ENCODE data around the gene CREB3L2. TPM values are rescaled to one million over a fixed set of nuclear protein-coding genes. Genes with fewer than 3 reads are reported as not detected.

Gene CREB3L2
- total RNA-seq, 1 experiment from 2014 or later, result 60.6 TPM

DNA sequence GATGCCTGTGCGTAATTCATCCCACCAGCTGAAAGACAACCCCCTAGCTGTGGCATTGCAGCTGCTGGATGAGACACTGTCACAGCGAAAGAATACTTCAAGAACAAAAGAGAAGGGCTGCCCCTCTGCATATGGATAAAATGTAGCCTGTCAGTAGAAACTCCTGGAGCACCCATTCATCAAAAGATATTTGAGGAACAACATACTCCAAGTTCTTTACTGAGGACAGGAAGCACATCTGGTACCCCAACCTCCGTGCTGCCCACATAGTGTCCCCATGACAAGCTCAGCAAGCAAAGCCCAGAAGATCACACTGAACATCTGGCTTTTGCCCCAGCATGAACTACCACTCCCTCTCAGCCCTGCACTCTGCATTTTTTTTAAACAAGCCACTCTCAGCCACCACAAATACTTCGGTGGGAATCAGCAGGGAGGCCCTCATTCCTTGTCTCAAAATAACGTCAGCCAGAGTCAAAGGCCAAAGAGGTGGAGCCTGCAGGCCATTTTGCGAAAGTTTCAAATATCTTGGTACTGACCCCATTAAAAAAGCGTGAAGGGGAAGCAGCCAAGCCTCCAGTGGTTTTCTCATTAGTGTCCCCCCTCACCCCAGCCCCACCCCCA is 1.7 kb downstream of the CREB3L2 start (continued):
- TF ChIP-seq, protein P1, sequence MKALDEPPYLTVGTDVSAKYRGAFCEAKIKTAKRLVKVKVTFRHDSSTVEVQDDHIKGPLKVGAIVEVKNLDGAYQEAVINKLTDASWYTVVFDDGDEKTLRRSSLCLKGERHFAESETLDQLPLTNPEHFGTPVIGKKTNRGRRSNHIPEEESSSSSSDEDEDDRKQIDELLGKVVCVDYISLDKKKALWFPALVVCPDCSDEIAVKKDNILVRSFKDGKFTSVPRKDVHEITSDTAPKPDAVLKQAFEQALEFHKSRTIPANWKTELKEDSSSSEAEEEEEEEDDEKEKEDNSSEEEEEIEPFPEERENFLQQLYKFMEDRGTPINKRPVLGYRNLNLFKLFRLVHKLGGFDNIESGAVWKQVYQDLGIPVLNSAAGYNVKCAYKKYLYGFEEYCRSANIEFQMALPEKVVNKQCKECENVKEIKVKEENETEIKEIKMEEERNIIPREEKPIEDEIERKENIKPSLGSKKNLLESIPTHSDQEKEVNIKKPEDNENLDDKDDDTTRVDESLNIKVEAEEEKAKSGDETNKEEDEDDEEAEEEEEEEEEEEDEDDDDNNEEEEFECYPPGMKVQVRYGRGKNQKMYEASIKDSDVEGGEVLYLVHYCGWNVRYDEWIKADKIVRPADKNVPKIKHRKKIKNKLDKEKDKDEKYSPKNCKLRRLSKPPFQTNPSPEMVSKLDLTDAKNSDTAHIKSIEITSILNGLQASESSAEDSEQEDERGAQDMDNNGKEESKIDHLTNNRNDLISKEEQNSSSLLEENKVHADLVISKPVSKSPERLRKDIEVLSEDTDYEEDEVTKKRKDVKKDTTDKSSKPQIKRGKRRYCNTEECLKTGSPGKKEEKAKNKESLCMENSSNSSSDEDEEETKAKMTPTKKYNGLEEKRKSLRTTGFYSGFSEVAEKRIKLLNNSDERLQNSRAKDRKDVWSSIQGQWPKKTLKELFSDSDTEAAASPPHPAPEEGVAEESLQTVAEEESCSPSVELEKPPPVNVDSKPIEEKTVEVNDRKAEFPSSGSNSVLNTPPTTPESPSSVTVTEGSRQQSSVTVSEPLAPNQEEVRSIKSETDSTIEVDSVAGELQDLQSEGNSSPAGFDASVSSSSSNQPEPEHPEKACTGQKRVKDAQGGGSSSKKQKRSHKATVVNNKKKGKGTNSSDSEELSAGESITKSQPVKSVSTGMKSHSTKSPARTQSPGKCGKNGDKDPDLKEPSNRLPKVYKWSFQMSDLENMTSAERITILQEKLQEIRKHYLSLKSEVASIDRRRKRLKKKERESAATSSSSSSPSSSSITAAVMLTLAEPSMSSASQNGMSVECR (CRISPR knock-in tag; IDR thresholded peaks at IDR 0.05; ENCODE audit: borderline replicate concordance), result no peak
- TF ChIP-seq MXD4 (CRISPR knock-in tag; IDR thresholded peaks at IDR 0.05; ENCODE audit: borderline replicate concordance), result no peak
- 0 out of 2 replicates have a peak, but pooled peaks have one; percentile 50 for TF ChIP-seq NFE2L1 (CRISPR knock-in tag; IDR thresholded peaks at IDR 0.05)
- TF ChIP-seq, protein P2, sequence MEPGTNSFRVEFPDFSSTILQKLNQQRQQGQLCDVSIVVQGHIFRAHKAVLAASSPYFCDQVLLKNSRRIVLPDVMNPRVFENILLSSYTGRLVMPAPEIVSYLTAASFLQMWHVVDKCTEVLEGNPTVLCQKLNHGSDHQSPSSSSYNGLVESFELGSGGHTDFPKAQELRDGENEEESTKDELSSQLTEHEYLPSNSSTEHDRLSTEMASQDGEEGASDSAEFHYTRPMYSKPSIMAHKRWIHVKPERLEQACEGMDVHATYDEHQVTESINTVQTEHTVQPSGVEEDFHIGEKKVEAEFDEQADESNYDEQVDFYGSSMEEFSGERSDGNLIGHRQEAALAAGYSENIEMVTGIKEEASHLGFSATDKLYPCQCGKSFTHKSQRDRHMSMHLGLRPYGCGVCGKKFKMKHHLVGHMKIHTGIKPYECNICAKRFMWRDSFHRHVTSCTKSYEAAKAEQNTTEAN (CRISPR knock-in tag; IDR thresholded peaks at IDR 0.05), result 0 out of 2 replicates have a peak, but pooled peaks have one; percentile 43

DNA sequence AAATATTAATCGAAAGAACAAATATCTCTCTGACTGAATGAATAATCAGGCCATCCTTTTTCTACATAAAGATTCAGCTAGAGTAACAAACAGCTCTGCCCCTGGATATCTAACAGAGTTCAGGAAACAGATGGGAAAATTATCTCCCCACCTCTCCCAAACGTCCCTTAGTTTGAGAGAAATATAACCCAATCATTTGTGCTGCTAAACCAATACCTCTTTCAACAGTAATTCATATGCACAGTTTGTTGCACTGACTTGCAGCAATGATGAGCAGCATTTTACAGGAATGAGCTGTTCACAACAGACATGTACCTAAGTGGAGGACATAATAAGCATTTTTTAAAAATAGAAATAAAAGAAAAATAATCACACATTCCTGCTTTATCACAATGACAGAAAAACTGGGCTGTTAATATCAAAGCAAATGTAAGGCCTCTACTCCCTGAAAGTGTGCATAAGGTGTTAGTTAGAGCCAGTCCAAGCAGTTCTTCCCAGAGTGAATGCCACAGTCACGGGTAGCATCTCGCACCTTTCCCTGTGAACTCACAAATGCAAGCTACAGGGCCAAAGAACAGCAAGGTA is 2.3 kb downstream of the CREB3L2 start:
- CTCF ChIA-PET, result interaction anchor here (0.9 to 2.0 kb wide), 5 partner anchors 9 to 739 kb away, joined by 4 to 11 read pairs (median 7); no protein-coding TSS in a partner anchor

DNA sequence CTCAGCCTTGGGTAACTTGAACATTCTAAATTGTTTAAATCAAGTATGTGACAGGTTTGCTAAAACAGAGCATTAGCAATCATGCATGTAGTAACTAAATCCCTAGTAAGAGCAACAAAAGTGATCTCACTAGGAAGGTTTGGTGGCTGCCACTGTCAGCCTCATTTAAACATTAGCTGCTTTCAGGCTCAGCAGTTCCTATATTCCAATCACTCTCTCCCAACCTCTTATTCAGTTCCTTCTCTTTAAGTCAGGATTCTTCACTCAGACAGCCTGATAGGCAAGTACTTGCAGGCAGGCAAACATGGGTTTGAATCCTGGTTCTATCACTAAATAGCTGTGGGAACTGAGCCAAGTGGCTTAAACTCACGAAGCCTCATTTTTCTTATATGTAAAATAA is 3.6 kb downstream of the CREB3L2 start:
- no peak for TF ChIP-seq CREM (CRISPR knock-in tag; IDR thresholded peaks at IDR 0.05)
- TF ChIP-seq, protein P3, sequence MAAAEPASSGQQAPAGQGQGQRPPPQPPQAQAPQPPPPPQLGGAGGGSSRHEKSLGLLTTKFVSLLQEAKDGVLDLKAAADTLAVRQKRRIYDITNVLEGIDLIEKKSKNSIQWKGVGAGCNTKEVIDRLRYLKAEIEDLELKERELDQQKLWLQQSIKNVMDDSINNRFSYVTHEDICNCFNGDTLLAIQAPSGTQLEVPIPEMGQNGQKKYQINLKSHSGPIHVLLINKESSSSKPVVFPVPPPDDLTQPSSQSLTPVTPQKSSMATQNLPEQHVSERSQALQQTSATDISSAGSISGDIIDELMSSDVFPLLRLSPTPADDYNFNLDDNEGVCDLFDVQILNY (CRISPR knock-in tag; IDR thresholded peaks at IDR 0.05), result no peak
- TF ChIP-seq, protein P4, sequence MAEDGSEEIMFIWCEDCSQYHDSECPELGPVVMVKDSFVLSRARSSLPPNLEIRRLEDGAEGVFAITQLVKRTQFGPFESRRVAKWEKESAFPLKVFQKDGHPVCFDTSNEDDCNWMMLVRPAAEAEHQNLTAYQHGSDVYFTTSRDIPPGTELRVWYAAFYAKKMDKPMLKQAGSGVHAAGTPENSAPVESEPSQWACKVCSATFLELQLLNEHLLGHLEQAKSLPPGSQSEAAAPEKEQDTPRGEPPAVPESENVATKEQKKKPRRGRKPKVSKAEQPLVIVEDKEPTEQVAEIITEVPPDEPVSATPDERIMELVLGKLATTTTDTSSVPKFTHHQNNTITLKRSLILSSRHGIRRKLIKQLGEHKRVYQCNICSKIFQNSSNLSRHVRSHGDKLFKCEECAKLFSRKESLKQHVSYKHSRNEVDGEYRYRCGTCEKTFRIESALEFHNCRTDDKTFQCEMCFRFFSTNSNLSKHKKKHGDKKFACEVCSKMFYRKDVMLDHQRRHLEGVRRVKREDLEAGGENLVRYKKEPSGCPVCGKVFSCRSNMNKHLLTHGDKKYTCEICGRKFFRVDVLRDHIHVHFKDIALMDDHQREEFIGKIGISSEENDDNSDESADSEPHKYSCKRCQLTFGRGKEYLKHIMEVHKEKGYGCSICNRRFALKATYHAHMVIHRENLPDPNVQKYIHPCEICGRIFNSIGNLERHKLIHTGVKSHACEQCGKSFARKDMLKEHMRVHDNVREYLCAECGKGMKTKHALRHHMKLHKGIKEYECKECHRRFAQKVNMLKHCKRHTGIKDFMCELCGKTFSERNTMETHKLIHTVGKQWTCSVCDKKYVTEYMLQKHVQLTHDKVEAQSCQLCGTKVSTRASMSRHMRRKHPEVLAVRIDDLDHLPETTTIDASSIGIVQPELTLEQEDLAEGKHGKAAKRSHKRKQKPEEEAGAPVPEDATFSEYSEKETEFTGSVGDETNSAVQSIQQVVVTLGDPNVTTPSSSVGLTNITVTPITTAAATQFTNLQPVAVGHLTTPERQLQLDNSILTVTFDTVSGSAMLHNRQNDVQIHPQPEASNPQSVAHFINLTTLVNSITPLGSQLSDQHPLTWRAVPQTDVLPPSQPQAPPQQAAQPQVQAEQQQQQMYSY (CRISPR knock-in tag; IDR thresholded peaks at IDR 0.05), result no peak
- TF ChIP-seq CREB1 (CRISPR knock-in tag; IDR thresholded peaks at IDR 0.05), result no peak
- no peak for TF ChIP-seq PRRX2 (CRISPR knock-in tag; IDR thresholded peaks at IDR 0.05)
- TF ChIP-seq, protein P5, sequence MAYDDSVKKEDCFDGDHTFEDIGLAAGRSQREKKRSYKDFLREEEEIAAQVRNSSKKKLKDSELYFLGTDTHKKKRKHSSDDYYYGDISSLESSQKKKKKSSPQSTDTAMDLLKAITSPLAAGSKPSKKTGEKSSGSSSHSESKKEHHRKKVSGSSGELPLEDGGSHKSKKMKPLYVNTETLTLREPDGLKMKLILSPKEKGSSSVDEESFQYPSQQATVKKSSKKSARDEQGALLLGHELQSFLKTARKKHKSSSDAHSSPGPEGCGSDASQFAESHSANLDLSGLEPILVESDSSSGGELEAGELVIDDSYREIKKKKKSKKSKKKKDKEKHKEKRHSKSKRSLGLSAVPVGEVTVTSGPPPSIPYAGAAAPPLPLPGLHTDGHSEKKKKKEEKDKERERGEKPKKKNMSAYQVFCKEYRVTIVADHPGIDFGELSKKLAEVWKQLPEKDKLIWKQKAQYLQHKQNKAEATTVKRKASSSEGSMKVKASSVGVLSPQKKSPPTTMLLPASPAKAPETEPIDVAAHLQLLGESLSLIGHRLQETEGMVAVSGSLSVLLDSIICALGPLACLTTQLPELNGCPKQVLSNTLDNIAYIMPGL (CRISPR knock-in tag; IDR thresholded peaks at IDR 0.05), result no peak
- ChIA-PET CTCF (interaction anchor here (1.5 kb wide), 1 partner anchor 11 kb away, joined by 6 read pairs; no protein-coding TSS in a partner anchor), POLR2A (no interaction called here)
- Mint-ChIP-seq H3K27me3 (ENCODE audit: low read depth) (no peaks in the 10 kb centered on the region), H3K4me3 (no peak overlapping the region), H3K27ac (no peak overlapping the region), H3K4me1 (peaks cover 48% of the 10 kb centered on the region), H3K36me3 (peaks cover 19% of the 10 kb centered on the region), H3K9me3 (no peaks in the 10 kb centered on the region)
- DNase-seq (ENCODE audit: low spot score) (no peak), ATAC-seq (no peak)

More for the DNA sequence above, 2.3 kb downstream of the CREB3L2 start:
- Mint-ChIP-seq H3K4me1 (peaks cover 41% of the 10 kb centered on the region), H3K36me3 (peaks cover 19% of the 10 kb centered on the region), H3K9me3 (no peaks in the 10 kb centered on the region), H3K27me3 (ENCODE audit: low read depth) (no peaks in the 10 kb centered on the region), H3K27ac (peak overlapping the region; percentile 75), H3K4me3 (peak overlapping the region; percentile 96)
- TF ChIP-seq GRHL2 (CRISPR knock-in tag; IDR thresholded peaks at IDR 0.05; ENCODE audit: insufficient replicate concordance, severe bottlenecking) (no peak), ZBTB21 (CRISPR knock-in tag; IDR thresholded peaks at IDR 0.05; ENCODE audit: borderline replicate concordance) (no peak)
- ATAC-seq, result no peak
- POLR2A ChIA-PET, result interaction anchor here (0.6 kb wide), 1 partner anchor 463 kb away, joined by 7 read pairs; no protein-coding TSS in a partner anchor
- DNase-seq (ENCODE audit: low spot score), result no peak
